Measurements from ENCODE around the gene FAM229A. TPM values are rescaled to one million over a fixed set of nuclear protein-coding genes. Genes with fewer than 3 reads are reported as not detected.

The FAM229A gene
- total and polyA plus RNA-seq, 2 experiments from 2014 or later, result 3.6 to 4.2 TPM

DNA sequence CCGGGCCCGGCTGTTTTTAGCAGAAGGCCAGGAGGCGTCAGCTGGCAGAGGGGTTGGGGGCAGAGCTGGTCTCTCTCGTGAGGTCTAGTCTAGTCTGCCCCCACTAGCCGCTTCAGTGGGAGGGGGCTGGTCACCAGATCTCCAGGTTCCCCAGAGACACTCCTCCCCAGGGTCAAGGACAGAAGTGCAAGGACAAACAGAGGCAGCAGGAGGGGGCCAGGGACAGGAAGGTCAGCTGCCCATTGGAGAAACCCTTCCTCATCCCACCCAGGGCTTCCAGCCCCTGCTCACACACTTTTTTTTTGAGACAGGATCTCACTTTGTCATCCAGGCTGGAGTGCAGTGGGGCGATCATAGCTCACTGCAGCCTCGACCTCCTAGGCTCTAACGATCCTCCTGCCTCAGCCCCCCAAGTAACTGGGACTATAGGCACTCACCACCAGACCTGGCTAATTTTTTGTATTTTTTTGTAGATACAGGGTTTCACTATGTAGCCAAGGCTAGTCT is 10.0 kb downstream of the FAM229A start:
- Mint-ChIP-seq H3K9me3 (peaks cover 18% of the 10 kb centered on the region), H3K4me1 (peaks cover 18% of the 10 kb centered on the region), H3K27me3 (ENCODE audit: insufficient read depth, low read depth, poor library complexity) (peaks cover 22% of the 10 kb centered on the region), H3K36me3 (ENCODE audit: low read depth) (peaks cover 7% of the 10 kb centered on the region), H3K4me3 (peak overlapping the region; percentile 81), H3K27ac (no peak overlapping the region)
- Histone ChIP-seq H3K4me2 (peak overlapping the region; percentile 88), H3K36me3 (ENCODE audit: insufficient read depth) (no peaks in the 10 kb centered on the region), H3K79me2 (replicated peaks; ENCODE audit: insufficient read depth) (no peaks in the 10 kb centered on the region), H3K4me3 (peak overlapping the region; percentile 78), H3K9me2 (ENCODE audit: insufficient read depth) (peaks cover 10% of the 10 kb centered on the region; the same call in 1 of the 2 replicates), H2AFZ (peak overlapping the region; percentile 86; the same call in 1 of the 2 replicates), H3K4me1 (ENCODE audit: insufficient read depth) (no peaks in the 10 kb centered on the region; the same call in 1 of the 2 replicates), H3F3A (replicated peaks; ENCODE audit: low read depth) (peaks cover 12% of the 10 kb centered on the region; the same call in 1 of the 2 replicates), H3K27me3 (ENCODE audit: insufficient read depth) (peaks cover 17% of the 10 kb centered on the region), H3K27ac (ENCODE audit: low read depth) (no peak overlapping the region), H4K20me1 (replicated peaks; ENCODE audit: insufficient read depth) (no peaks in the 10 kb centered on the region)
- DNase-seq (ENCODE audit: low spot score), result no peak
- TF ChIP-seq ZNF462 (CRISPR knock-in tag; IDR thresholded peaks at IDR 0.05) (no peak), JUNB (IDR thresholded peaks at IDR 0.05; ENCODE audit: unreplicated experiment) (no peak), EZH2phosphoT487 (IDR thresholded peaks at IDR 0.05; ENCODE audit: unreplicated experiment) (no peak), ETS1 (IDR thresholded peaks at IDR 0.05) (no peak), POLR2AphosphoS5 (IDR thresholded peaks at IDR 0.05; ENCODE audit: low read depth) (no peak), ZNF331 (CRISPR knock-in tag; IDR thresholded peaks at IDR 0.05; ENCODE audit: low read depth) (no peak), CTCF (conservative IDR thresholded peaks at IDR 0.05; ENCODE audit: low read depth in 2 of 2) (no peak)
- no peak for ATAC-seq

Data from GM23338 (cell line).